PC-9 (cell line): ENCODE measurements around the gene LRP1-AS.
A peak's percentile ranks its signal among the peaks of the same experiment; 100 is the strongest.

Source experiments
- CTCF ChIP-seq: fragments of 200-600 bp; sonication (generic); conservative IDR thresholded peaks from 2 replicates; pipeline ENCODE4 v1.6.1; 2017; ENCODE audit warnings: mixed run types, antibody characterized with exemption, mild to moderate bottlenecking, moderate library complexity
- EZH2 ChIP-seq: fragments of 200-600 bp; sonication (generic); IDR thresholded peaks from 2 replicates; pipeline ENCODE4 v1.8.0; 2017; ENCODE audit warnings: antibody characterized with exemption, low read depth

- TF ChIP-seq CTCF = peak; percentile 81
- no peak for TF ChIP-seq EZH2
These were observed 28.2 kb upstream of the LRP1-AS start for GRCh38 chr12:57175428-57176138.
